Neural cell (in vitro differentiated cells): Measurements from ENCODE around the gene DBNDD2. TPM values are rescaled to one million over a fixed set of nuclear protein-coding genes. Genes with fewer than 3 reads are reported as not detected.

Source experiments
- H2AFZ ChIP-seq: fragments of 200-600, 300-800 bp; sonication (generic), shearing (Covaris generic); 2 replicates; pipeline ENCODE4 v1.6.0; 2014; ENCODE audit warnings: low read depth, mild to moderate bottlenecking, antibody characterized with exemption, low read length, moderate library complexity
- H3F3A ChIP-seq: fragments of 200-600 bp; shearing (Covaris generic); 2 replicates; pipeline ENCODE4 v1.6.1; 2016; ENCODE audit warnings: mild to moderate bottlenecking, moderate library complexity, mixed read lengths, antibody characterized with exemption, low read length; ENCODE audit not compliant: insufficient read depth, poor library complexity, severe bottlenecking
- H3K27ac ChIP-seq: fragments of 200-600, 300-800 bp; sonication (generic), shearing (Covaris generic); 2 replicates; pipeline ENCODE4 v1.5.1; 2014; ENCODE audit warnings: mild to moderate bottlenecking, low read length, moderate library complexity
- H3K27me3 ChIP-seq: fragments of 300-800, 200-600 bp; sonication (generic), shearing (Covaris generic); 2 replicates; pipeline ENCODE4 v1.6.0; 2014; ENCODE audit warnings: mild to moderate bottlenecking, low read depth, low read length, moderate library complexity; ENCODE audit not compliant: insufficient read depth
- H3K36me3 ChIP-seq: fragments of 300-800, 200-600 bp; sonication (generic), shearing (Covaris generic); 2 replicates; pipeline ENCODE4 v1.5.1; 2014; ENCODE audit warnings: mild to moderate bottlenecking, antibody characterized with exemption, low read length, moderate library complexity; ENCODE audit not compliant: insufficient read depth
- H3K4me2 ChIP-seq: fragments of 300-800, 200-600 bp; sonication (generic), shearing (Covaris generic); 2 replicates; pipeline ENCODE4 v1.6.0; 2014; ENCODE audit warnings: mild to moderate bottlenecking, low read length
- H3K4me3 ChIP-seq: fragments of 300-800, 200-600 bp; sonication (generic), shearing (Covaris generic); 2 replicates; pipeline ENCODE4 v1.5.1; 2014; ENCODE audit warnings: mild to moderate bottlenecking, low read length, moderate library complexity
- H3K79me2 ChIP-seq: fragments of 200-600 bp; shearing (Covaris generic); replicated peaks from 2 replicates; pipeline ENCODE4 v1.6.0; 2014; ENCODE audit warnings: mild to moderate bottlenecking, low read length, moderate library complexity; ENCODE audit not compliant: insufficient read depth
- H3K9ac ChIP-seq: fragments of 300-800, 200-600 bp; sonication (generic), shearing (Covaris generic); 2 replicates; pipeline ENCODE4 v1.6.1; 2016; ENCODE audit warnings: mild to moderate bottlenecking, low read length, mixed read lengths
- H3K9me2 ChIP-seq: fragments of 200-600 bp; shearing (Covaris generic); 2 replicates; pipeline ENCODE4 v1.6.1; 2016; ENCODE audit warnings: mild to moderate bottlenecking, low read length, mixed read lengths; ENCODE audit not compliant: insufficient read depth
- H3K9me3 ChIP-seq: fragments of 200-600, 300-800 bp; sonication (generic), shearing (Covaris generic); 2 replicates; pipeline ENCODE4 v1.6.1; 2016; ENCODE audit warnings: mild to moderate bottlenecking, mixed run types, low read length, moderate library complexity, mixed read lengths
- H4K20me1 ChIP-seq: fragments of 200-600 bp; shearing (Covaris generic); 2 replicates; pipeline ENCODE4 v1.6.1; 2016; ENCODE audit warnings: mild to moderate bottlenecking, mixed run types; ENCODE audit not compliant: insufficient read depth
- CTCF ChIP-seq: fragments of 450-650 bp; IDR thresholded peaks from 2 replicates; pipeline ENCODE4 v1.5.1; 2014; ENCODE audit warnings: antibody characterized with exemption, mild to moderate bottlenecking, moderate library complexity; ENCODE audit not compliant: poor library complexity, severe bottlenecking
- EP300 ChIP-seq: fragments of 450-650 bp; conservative IDR thresholded peaks from 2 replicates; pipeline ENCODE4 v1.6.1; 2014; ENCODE audit warnings: antibody characterized with exemption, mild to moderate bottlenecking, moderate library complexity; ENCODE audit not compliant: poor library complexity, severe bottlenecking
- EZH2 ChIP-seq: fragments of 200-600, 300-800 bp; shearing (Covaris generic), sonication (generic); IDR thresholded peaks from 2 replicates; pipeline ENCODE4 v1.6.1; 2014; ENCODE audit warnings: antibody characterized with exemption, low read length, borderline replicate concordance, mild to moderate bottlenecking; ENCODE audit not compliant: insufficient read depth, poor library complexity, severe bottlenecking
- MXI1 ChIP-seq: fragments of 450-650 bp; conservative IDR thresholded peaks from 2 replicates; pipeline ENCODE4 v1.6.1; 2014; ENCODE audit warnings: antibody characterized with exemption, mild to moderate bottlenecking; ENCODE audit not compliant: poor library complexity, severe bottlenecking
- POLR2AphosphoS5 ChIP-seq: IDR thresholded peaks from 2 replicates; pipeline ENCODE4 v1.6.1; 2012
- RAD21 ChIP-seq: fragments of 450-650 bp; conservative IDR thresholded peaks from 2 replicates; pipeline ENCODE4 v1.6.1; 2014; ENCODE audit warnings: antibody characterized with exemption, mild to moderate bottlenecking, moderate library complexity
- REST ChIP-seq: IDR thresholded peaks from 2 replicates; pipeline ENCODE4 v1.6.1; 2012; ENCODE audit warnings: borderline replicate concordance
- SMC3 ChIP-seq: fragments of 450-650 bp; conservative IDR thresholded peaks from 2 replicates; pipeline ENCODE4 v1.6.1; 2014; ENCODE audit warnings: antibody characterized with exemption, mild to moderate bottlenecking, moderate library complexity; ENCODE audit not compliant: poor library complexity
- TAF1 ChIP-seq: IDR thresholded peaks from 2 replicates; pipeline ENCODE4 v1.6.1; 2012; ENCODE audit warnings: low read depth
- polyA plus RNA-seq: library from polyadenylated mRNA; depleted of rRNA; stranded (reverse); fragments of >200 nt; gene quantifications from 2 replicates; pipeline ENCODE4 v1.2.3, GENCODE V29; 2014

The DBNDD2 gene
- polyA plus RNA-seq, 1 donor from 2014 or later, result 9.1 TPM

GRCh38 chr20:45404438-45404837 lies 3.7 kb upstream of the DBNDD2 start:
- no peaks in the 10 kb centered on the region for H3K36me3 ChIP-seq
- H3K79me2 ChIP-seq, result no peaks in the 10 kb centered on the region
- no peaks in the 10 kb centered on the region for H4K20me1 ChIP-seq
- no peak for TF ChIP-seq TAF1
- no peak for TF ChIP-seq RAD21
- no peak for TF ChIP-seq CTCF
- TF ChIP-seq REST, result no peak
- TF ChIP-seq EZH2, result no peak
- no peak for TF ChIP-seq MXI1
- no peak for TF ChIP-seq EP300
- no peak for TF ChIP-seq POLR2AphosphoS5
- TF ChIP-seq SMC3, result no peak
- no peak overlapping the region for H3K4me2 ChIP-seq
- H3K9ac ChIP-seq, result no peak overlapping the region
- H3K27me3 ChIP-seq, result peaks cover 19% of the 10 kb centered on the region
- H3K9me2 ChIP-seq, result no peaks in the 10 kb centered on the region
- no peak overlapping the region for H2AFZ ChIP-seq
- H3F3A ChIP-seq, result no peaks in the 10 kb centered on the region
- H3K27ac ChIP-seq, result no peak overlapping the region
- peaks cover 7% of the 10 kb centered on the region for H3K9me3 ChIP-seq
- no peak overlapping the region for H3K4me3 ChIP-seq

- H2AFZ ChIP-seq, result no peak overlapping the region
- TF ChIP-seq SMC3 (no peak), EP300 (no peak), POLR2AphosphoS5 (no peak), MXI1 (no peak), RAD21 (no peak), CTCF (no peak), REST (no peak), EZH2 (no peak), TAF1 (no peak)
These were observed 2.4 kb upstream of the DBNDD2 start for GRCh38 chr20:45405571-45406259.

More at GRCh38 chr20:45405571-45406259, 2.4 kb upstream of the DBNDD2 start:
- H3F3A ChIP-seq, result no peaks in the 10 kb centered on the region
- H3K9me2 ChIP-seq, result no peaks in the 10 kb centered on the region
- H3K9me3 ChIP-seq, result peaks cover 4% of the 10 kb centered on the region
- no peak overlapping the region for H3K27ac ChIP-seq
- H3K79me2 ChIP-seq, result no peaks in the 10 kb centered on the region
- H3K27me3 ChIP-seq, result peaks cover 19% of the 10 kb centered on the region
- no peaks in the 10 kb centered on the region for H3K36me3 ChIP-seq
- H3K4me2 ChIP-seq, result peak overlapping the region; percentile 48
- peak overlapping the region; percentile 86 for H3K4me3 ChIP-seq
- H4K20me1 ChIP-seq, result no peaks in the 10 kb centered on the region
- H3K9ac ChIP-seq, result peak overlapping the region; percentile 70
